Measurements from ENCODE around the gene BLID. TPM values are rescaled to one million over a fixed set of nuclear protein-coding genes. Genes with fewer than 3 reads are reported as not detected.

The BLID gene
- total RNA-seq, 2 donors from 2014 or later = not detected

DNA sequence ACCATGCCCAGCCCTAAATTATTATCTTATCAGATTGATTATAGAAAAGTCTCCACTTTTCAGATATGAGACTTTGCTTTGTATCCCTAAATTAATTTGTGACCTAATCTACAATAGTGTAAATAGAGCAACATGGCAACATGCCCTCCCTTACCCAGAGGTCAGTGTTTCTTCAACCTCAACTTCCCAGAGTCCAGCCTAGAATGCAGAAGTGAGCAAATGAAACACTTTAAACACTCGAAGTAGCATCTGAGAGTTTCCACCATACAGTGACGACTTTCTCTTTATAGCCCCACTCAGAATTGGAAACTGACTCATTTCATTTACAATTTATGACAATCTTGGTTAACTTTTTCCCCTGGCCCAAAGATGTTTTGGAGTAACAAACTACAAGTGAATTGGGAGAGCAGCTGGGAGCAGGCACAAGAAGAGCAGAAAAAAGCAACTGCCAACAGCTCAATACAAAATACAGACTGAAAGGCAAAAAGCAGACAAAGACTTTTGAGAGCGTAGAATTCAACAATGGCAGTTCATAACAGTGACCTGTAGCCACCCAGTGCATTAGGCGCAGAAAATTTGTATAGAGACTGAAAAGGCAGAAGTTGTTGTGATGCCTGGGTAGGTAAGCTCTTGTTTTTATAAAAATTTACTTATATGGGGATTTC lies 10.1 kb upstream of the BLID start:
- no peaks in the 10 kb centered on the region for H3K36me3 ChIP-seq
- H3K27me3 ChIP-seq = no peaks in the 10 kb centered on the region
- TF ChIP-seq, protein P1, sequence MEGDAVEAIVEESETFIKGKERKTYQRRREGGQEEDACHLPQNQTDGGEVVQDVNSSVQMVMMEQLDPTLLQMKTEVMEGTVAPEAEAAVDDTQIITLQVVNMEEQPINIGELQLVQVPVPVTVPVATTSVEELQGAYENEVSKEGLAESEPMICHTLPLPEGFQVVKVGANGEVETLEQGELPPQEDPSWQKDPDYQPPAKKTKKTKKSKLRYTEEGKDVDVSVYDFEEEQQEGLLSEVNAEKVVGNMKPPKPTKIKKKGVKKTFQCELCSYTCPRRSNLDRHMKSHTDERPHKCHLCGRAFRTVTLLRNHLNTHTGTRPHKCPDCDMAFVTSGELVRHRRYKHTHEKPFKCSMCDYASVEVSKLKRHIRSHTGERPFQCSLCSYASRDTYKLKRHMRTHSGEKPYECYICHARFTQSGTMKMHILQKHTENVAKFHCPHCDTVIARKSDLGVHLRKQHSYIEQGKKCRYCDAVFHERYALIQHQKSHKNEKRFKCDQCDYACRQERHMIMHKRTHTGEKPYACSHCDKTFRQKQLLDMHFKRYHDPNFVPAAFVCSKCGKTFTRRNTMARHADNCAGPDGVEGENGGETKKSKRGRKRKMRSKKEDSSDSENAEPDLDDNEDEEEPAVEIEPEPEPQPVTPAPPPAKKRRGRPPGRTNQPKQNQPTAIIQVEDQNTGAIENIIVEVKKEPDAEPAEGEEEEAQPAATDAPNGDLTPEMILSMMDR (IDR thresholded peaks at IDR 0.05) = no peak
- H3K9ac ChIP-seq (ENCODE audit: low read depth in 2 of 2, low read length in 2 of 2) = no peak overlapping the region
- H3K4me1 ChIP-seq = no peaks in the 10 kb centered on the region
- intact Hi-C loops (cut with DNase I) = no loop called here
- DNase-seq = no peak
- no peaks in the 10 kb centered on the region for H3K9me3 ChIP-seq
- H3K27ac ChIP-seq = no peak overlapping the region
- H3K4me3 ChIP-seq = no peak overlapping the region

DNA sequence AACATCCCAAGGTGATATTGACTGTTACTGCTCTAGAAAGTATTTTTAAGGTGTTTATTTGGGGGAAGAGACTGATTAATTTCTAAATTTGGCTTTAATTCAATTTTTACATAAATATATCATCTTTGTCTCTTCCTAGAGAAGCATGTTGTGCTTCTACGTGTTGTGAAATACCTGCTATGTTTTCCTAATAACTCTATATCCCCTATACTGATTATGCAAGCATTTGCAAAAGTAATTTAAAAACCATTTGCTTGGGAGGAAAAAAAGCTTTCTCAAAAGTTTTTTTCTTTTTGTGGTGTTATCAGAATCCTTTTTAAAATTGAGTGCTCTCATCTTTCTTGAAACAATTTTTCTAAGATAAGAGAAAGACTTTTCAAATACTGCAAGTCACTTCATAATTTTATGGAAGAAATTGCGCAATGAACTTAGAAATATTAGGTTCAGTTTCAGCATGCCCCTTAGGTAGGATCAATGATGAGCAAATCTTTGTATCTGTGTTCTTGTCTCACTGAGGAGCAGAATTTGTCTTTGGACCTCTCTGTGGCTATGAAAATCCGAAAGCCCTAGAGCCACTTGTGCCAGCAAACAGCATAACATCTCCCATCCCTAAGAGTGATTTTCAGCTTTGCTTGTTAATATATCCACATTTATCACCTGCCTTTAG lies 7.4 kb upstream of the BLID start:
- Histone ChIP-seq H3K9ac (ENCODE audit: low read depth in 2 of 2, low read length in 2 of 2) (no peak overlapping the region), H3K4me3 (no peak overlapping the region), H3K36me3 (no peaks in the 10 kb centered on the region), H3K27ac (no peak overlapping the region), H3K27me3 (no peaks in the 10 kb centered on the region), H3K9me3 (no peaks in the 10 kb centered on the region), H3K4me1 (no peaks in the 10 kb centered on the region)
- TF ChIP-seq, protein P1 (IDR thresholded peaks at IDR 0.05) = no peak
- intact Hi-C loops (cut with DNase I) = no loop called here
- no peak for DNase-seq

DNA sequence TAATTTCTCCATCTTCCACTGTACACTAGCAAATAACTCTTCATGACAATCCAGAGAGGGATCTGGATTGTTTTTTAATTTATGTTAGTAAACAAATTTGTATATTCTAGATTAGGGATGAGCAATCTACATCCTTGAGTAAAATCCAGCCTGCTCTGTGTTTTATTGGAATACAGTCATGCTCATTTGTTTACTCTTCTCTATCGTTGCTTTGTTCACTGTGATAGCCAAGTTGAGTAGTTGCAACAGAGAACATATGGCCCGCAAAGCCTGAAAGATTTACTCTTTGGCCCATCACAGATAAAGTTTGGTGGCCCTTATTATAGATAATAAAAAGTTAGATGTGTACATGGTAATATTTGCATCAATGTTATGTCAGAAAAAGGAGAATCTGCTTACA lies 6.2 kb upstream of the BLID start:
- H3K9ac ChIP-seq (ENCODE audit: low read depth in 2 of 2, low read length in 2 of 2) = no peak overlapping the region

DNA sequence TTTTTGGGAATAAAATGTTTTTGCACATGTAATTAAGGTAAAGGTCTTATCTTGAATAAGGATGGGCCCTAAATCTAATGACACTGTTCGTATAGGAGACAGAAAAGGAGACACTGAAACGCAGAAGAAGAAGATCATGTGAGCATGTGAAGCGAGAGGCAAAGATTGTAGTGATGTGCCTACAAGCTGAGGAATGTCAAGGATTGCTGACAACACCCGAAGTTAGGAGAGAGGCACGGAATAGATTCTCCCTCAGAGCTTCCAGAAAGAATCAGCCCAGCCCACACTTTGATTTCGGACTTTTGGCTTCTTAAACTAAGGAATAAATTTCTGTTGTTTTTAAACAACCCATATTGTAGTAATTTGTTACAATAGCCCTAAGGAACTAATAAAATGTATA lies 4.1 kb upstream of the BLID start:
- Histone ChIP-seq H3K9ac (ENCODE audit: low read depth in 2 of 2, low read length in 2 of 2) (no peak overlapping the region), H3K4me1 (no peaks in the 10 kb centered on the region), H3K4me3 (no peak overlapping the region), H3K36me3 (no peaks in the 10 kb centered on the region), H3K9me3 (no peaks in the 10 kb centered on the region), H3K27ac (no peak overlapping the region), H3K27me3 (no peaks in the 10 kb centered on the region)
- TF ChIP-seq, protein P1 (IDR thresholded peaks at IDR 0.05) = no peak
- intact Hi-C loops (cut with DNase I) = no loop called here
- DNase-seq = no peak

More for the DNA sequence above, 6.2 kb upstream of the BLID start:
- TF ChIP-seq, protein P1 (IDR thresholded peaks at IDR 0.05) = no peak
- Histone ChIP-seq H3K27me3 (no peaks in the 10 kb centered on the region), H3K27ac (no peak overlapping the region), H3K9me3 (no peaks in the 10 kb centered on the region), H3K4me1 (no peaks in the 10 kb centered on the region), H3K36me3 (no peaks in the 10 kb centered on the region), H3K4me3 (no peak overlapping the region)
- DNase-seq = no peak
- intact Hi-C loops (cut with DNase I) = no loop called here

DNA sequence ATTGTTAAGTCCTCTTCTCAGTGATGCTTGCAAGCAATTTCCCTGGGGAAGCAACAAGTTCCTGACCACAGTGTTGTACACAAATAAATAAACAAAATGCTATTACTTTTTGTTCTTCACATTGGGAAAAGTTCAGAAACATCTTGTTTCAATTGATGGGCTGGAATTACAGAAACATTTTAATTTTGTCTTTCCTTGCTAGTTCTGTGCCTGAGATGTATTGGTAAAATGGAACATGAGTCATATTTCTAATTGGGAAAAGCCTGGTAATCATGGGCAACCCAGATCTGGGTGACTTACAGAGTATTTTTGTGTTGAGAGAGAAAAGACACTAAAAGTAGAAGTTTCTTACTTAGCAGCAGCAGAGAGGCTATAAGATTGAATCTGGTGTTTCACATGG lies 576 bp upstream of the BLID start:
- intact Hi-C loops (cut with DNase I) = no loop called here
- Histone ChIP-seq H3K9me3 (no peaks in the 10 kb centered on the region), H3K27ac (no peak overlapping the region), H3K4me3 (no peak overlapping the region), H3K27me3 (no peaks in the 10 kb centered on the region), H3K9ac (ENCODE audit: low read depth in 2 of 2, low read length in 2 of 2) (no peak overlapping the region), H3K4me1 (no peaks in the 10 kb centered on the region), H3K36me3 (no peaks in the 10 kb centered on the region)
- TF ChIP-seq, protein P1 (IDR thresholded peaks at IDR 0.05) = no peak
- no peak for DNase-seq

Measured in colonic mucosa (tissue), 4 donors.